Left ventricle myocardium inferior (tissue), 1 donor: Measurements from ENCODE around the gene TMEM245. TPM values are rescaled to one million over a fixed set of nuclear protein-coding genes. Genes with fewer than 3 reads are reported as not detected.

Source experiments
- DNase-seq: peaks from one replicate; pipeline ENCODE4 v3.0.0-alpha.2; 2020
- H3K27ac ChIP-seq: fragments of 200-600 bp; replicated peaks from 2 replicates; pipeline ENCODE4 v1.8.0; 2021
- H3K27me3 ChIP-seq: fragments of 200-600 bp; 2 replicates; pipeline ENCODE4 v1.8.0; 2021; ENCODE audit warnings: low read depth
- H3K36me3 ChIP-seq: fragments of 200-600 bp; 2 replicates; pipeline ENCODE4 v1.8.0; 2021
- H3K4me1 ChIP-seq: fragments of 200-600 bp; 2 replicates; pipeline ENCODE4 v1.8.0; 2021
- H3K4me3 ChIP-seq: fragments of 200-600 bp; 2 replicates; pipeline ENCODE4 v1.8.0; 2021; ENCODE audit warnings: mild to moderate bottlenecking, moderate library complexity
- H3K9me3 ChIP-seq: fragments of 200-600 bp; replicated peaks from 2 replicates; pipeline ENCODE4 v1.8.0; 2021
- intact Hi-C: fragments of 100-400 bp; cut with micrococcal nuclease; formaldehyde crosslinking; loops from one replicate; pipeline ENCODE4 v1.11.0; 2022
- total RNA-seq: library from RNA; stranded (reverse); fragmentation: NEBNext Ultra II Directional; extraction: Animal tissue kit (Norgen Biotek cat#: 25700); gene quantifications from one replicate; pipeline ENCODE4 v1.2.1, GENCODE V29; 2021
- TF ChIP-seq, protein P1 (sequence below): fragments of 200-600 bp; IDR thresholded peaks from 2 replicates; pipeline ENCODE4 v1.8.0; 2021; ENCODE audit warnings: antibody characterized with exemption, mild to moderate bottlenecking, borderline replicate concordance
- donor health status: DM: no; HTN: yes; CAD: no; lungs with severe emphysema.

Gene TMEM245
- total RNA-seq, 1 donor from 2014 or later, result 97.4 TPM

DNA sequence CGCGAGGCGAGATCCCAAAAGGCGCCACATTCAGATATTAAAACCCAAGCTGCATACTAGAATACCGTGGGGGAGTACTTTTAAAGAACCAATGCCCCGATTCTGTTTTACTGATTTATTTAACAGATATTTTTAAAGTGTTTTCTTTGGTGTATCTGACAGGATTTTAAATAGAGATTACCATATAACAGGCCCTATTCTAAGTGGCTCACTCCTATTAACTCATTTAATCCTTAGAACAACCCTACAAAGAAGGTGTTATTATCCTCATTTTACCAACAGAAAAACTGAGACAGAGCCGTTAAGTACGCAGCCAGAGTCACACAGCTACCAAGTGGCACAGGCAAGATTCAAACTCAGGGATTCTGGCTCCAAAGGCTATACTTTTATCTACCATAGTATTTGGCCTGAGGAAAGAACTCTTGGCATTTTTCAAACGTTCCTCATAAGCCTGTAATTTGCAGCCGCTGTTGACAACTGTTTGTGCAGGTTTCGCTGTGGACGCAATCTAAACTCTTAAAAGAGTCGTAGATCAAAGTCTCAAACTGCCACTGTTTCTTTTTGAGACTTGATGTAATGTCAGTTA, 550 bp upstream of the TMEM245 start:
- DNase-seq, result no peak
- Histone ChIP-seq H3K27me3 (no peaks in the 10 kb centered on the region), H3K36me3 (no peaks in the 10 kb centered on the region), H3K4me1 (peaks cover 49% of the 10 kb centered on the region), H3K4me3 (peak overlapping the region; percentile 91), H3K9me3 (no peaks in the 10 kb centered on the region), H3K27ac (no peak overlapping the region)
- TF ChIP-seq, protein P1, sequence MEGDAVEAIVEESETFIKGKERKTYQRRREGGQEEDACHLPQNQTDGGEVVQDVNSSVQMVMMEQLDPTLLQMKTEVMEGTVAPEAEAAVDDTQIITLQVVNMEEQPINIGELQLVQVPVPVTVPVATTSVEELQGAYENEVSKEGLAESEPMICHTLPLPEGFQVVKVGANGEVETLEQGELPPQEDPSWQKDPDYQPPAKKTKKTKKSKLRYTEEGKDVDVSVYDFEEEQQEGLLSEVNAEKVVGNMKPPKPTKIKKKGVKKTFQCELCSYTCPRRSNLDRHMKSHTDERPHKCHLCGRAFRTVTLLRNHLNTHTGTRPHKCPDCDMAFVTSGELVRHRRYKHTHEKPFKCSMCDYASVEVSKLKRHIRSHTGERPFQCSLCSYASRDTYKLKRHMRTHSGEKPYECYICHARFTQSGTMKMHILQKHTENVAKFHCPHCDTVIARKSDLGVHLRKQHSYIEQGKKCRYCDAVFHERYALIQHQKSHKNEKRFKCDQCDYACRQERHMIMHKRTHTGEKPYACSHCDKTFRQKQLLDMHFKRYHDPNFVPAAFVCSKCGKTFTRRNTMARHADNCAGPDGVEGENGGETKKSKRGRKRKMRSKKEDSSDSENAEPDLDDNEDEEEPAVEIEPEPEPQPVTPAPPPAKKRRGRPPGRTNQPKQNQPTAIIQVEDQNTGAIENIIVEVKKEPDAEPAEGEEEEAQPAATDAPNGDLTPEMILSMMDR, result no peak
- intact Hi-C loops, result no loop called here

DNA sequence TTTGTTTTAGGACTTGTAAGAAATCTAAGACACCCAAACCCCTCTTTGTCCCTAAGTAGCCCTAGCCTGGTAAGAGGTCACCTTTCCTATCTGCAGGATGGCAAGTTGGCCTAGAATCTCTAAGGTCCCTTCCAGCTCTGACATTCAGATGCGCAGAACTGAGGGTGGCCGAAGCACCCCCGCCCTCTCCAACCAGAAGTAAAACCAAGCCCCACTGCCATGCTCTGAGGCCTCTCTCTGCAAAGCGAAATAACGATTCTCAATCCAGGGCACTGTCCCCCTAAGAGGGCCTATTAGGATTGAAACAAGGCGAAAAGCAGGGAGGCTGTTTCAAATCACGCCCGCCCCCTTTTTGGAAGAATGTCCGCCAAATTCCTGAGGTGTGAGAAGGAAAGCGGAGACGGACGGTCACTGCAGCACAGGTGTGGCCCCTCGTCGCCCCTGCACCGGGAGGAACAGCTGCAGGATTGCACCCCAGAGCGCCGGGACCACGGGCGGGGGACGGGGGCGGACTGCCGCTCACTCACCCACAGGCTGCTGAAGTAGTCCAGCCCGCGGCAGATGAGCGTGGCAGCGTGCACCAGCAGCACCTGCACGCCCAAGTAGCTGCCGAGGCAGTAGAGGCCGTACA, 824 bp downstream of the TMEM245 start:
- intact Hi-C loops, result no loop called here
- no peaks in the 10 kb centered on the region for H3K9me3 ChIP-seq
- H3K36me3 ChIP-seq, result no peaks in the 10 kb centered on the region
- H3K27ac ChIP-seq, result peak overlapping the region; percentile 98
- H3K4me1 ChIP-seq, result peaks cover 62% of the 10 kb centered on the region
- DNase-seq, result no peak
- peak overlapping the region; percentile 91 for H3K4me3 ChIP-seq
- no peaks in the 10 kb centered on the region for H3K27me3 ChIP-seq
- TF ChIP-seq, protein P1, result no peak

DNA sequence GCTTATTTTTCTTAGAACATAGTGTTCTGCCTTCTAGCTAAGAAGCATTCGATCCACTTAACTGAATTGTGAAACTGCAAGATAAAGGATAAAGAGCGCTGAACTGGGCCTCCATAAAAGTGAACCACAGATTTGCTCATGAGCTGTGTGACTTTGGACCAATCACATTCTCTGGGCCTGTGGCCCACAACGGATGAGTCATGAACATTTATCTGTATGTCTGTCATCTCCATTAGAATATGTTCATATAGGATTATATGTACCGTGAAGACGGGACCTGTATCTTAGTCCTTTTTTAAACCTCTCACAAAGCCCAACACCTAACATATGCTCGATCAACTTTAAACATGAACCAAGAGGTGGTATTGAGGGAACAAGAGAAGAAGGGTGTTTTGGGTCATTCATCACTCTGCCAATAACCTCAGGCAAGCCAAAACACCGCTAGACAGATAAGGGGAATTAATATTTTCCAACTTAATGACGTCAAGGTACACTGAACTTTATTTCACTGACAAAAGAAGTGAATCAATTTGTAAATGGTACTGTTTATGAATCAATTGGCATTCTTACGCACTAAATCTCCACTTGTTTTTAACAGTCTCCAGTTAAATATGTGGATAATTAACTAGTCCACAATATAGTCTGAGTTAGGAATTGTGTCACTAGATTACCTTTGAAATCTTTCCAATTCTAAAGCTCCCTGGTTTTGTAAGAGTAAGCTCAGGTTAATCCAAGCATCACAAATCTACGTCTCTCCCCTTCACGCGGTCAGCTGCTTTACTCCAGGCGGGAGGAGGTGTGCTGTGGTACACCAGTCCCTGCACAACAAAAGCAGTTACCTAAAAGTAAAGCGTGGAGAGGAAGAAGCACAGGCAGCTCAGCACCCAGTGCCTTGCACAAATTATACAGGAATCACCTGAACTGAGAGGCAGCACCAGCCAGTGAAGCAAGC, 1.6 kb downstream of the TMEM245 start:
- no peaks in the 10 kb centered on the region for H3K36me3 ChIP-seq
- no peaks in the 10 kb centered on the region for H3K27me3 ChIP-seq
- intact Hi-C loops, result no loop called here
- H3K9me3 ChIP-seq, result no peaks in the 10 kb centered on the region
- no peak for DNase-seq
- peaks cover 70% of the 10 kb centered on the region for H3K4me1 ChIP-seq
- H3K4me3 ChIP-seq, result peak overlapping the region; percentile 91
- TF ChIP-seq, protein P1, result no peak
- H3K27ac ChIP-seq, result peak overlapping the region; percentile 98

DNA sequence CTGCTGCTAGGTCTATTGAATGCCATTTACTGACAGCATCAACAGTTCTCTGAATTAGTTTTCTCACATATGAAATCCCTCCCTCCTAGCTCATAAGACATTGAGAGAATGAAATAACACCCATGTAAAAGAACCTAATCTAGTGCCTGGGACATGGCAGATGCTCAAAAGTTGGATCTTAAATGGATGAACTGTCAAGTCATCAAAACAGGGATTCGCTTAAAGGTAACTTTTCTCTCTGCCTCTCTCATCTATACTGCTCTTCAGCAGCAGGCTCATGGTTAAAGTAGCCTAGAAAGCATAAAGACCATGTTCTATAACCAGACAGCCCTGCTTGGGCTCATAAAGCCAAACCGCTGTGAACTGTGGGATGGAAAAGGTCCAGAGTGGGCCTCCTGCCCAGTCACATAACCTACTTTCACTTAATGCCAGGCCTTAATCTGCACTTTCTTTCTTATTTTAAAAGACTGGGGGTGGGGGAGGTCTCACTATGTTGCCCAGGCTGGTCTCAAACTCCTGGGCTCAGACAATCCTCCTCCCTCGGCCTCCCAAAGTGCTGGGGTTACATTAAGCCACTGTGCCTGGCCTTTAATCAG, 3.7 kb downstream of the TMEM245 start:
- no peaks in the 10 kb centered on the region for H3K27me3 ChIP-seq
- no peaks in the 10 kb centered on the region for H3K36me3 ChIP-seq
- DNase-seq, result peak; percentile 35
- H3K27ac ChIP-seq, result peak overlapping the region; percentile 98
- no peaks in the 10 kb centered on the region for H3K9me3 ChIP-seq
- intact Hi-C loops, result no loop called here
- TF ChIP-seq, protein P1, result no peak
- H3K4me1 ChIP-seq, result peaks cover 91% of the 10 kb centered on the region
- no peak overlapping the region for H3K4me3 ChIP-seq

DNA sequence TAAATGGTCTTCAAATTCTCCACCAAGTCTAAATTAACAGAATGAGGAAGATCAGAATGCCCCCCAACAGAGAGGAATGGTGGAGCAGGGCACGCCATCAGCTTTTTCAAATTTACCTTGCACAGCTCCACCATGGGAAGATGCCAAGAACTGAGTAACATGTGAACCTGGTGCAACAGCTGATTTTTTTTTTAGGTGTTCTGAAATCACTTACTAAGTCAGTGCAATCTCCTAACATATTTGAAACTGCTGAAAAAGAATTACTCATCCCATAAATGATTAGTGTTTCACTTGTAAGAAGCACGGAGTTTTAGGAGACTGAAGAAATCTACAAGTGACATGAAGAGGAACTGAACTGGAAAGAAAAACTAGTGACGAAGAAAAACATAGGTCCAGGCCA, 5.1 kb downstream of the TMEM245 start:
- TF ChIP-seq, protein P1, result no peak
- peak overlapping the region; percentile 98 for H3K27ac ChIP-seq
- H3K4me3 ChIP-seq, result peak overlapping the region; percentile 31
- DNase-seq, result no peak
- no peaks in the 10 kb centered on the region for H3K36me3 ChIP-seq
- intact Hi-C loops, result no loop called here
- no peaks in the 10 kb centered on the region for H3K9me3 ChIP-seq
- no peaks in the 10 kb centered on the region for H3K27me3 ChIP-seq
- H3K4me1 ChIP-seq, result peaks cover 100% of the 10 kb centered on the region
